ENCODE measurements around the gene TCF12.
"Not testable (repeated sequence)": the region's sequence is repeated elsewhere in the genome, so short reads cannot be mapped to it uniquely, and the experiment has no call there.

Gene TCF12

GRCh38 chr15:57152133-57152532 lies 233.7 kb downstream of the TCF12 start:
- H3K36me3 Mint-ChIP-seq (ENCODE audit: low read depth): peaks cover 48% of the 10 kb centered on the region
- H3K27me3 Mint-ChIP-seq: no peaks in the 10 kb centered on the region
- H3K4me3 Mint-ChIP-seq: no peak overlapping the region
- peak overlapping the region; percentile 6 for H3K27ac Mint-ChIP-seq
- no peak for DNase-seq
- H3K4me1 Mint-ChIP-seq: peaks cover 26% of the 10 kb centered on the region
- peaks cover 17% of the 10 kb centered on the region for H3K9me3 Mint-ChIP-seq
- no peak for ATAC-seq

- Mint-ChIP-seq H3K27me3 (no peaks in the 10 kb centered on the region), H3K36me3 (ENCODE audit: low read depth) (peaks cover 46% of the 10 kb centered on the region), H3K27ac (peak overlapping the region; percentile 6), H3K9me3 (peaks cover 17% of the 10 kb centered on the region), H3K4me3 (no peak overlapping the region), H3K4me1 (peaks cover 20% of the 10 kb centered on the region)
- DNase-seq (no peak), ATAC-seq (no peak)
Measured at GRCh38 chr15:57152666-57153539, 234.5 kb downstream of the TCF12 start.

- Mint-ChIP-seq H3K27me3 (no peaks in the 10 kb centered on the region), H3K4me3 (no peak overlapping the region), H3K27ac (no peak overlapping the region), H3K9me3 (peaks cover 11% of the 10 kb centered on the region), H3K4me1 (peaks cover 22% of the 10 kb centered on the region), H3K36me3 (ENCODE audit: low read depth) (peaks cover 30% of the 10 kb centered on the region)
- ATAC-seq: no peak
- no peak for DNase-seq
Measured at GRCh38 chr15:57156210-57156884, 237.9 kb downstream of the TCF12 start.

- no peak overlapping the region for H3K27ac Mint-ChIP-seq
- H3K27me3 Mint-ChIP-seq: no peaks in the 10 kb centered on the region
- peak; percentile 61 for ATAC-seq
- H3K36me3 Mint-ChIP-seq (ENCODE audit: low read depth): peaks cover 14% of the 10 kb centered on the region
- no peak overlapping the region for H3K4me3 Mint-ChIP-seq
- H3K9me3 Mint-ChIP-seq: no peaks in the 10 kb centered on the region
- DNase-seq: no peak
- H3K4me1 Mint-ChIP-seq: peaks cover 6% of the 10 kb centered on the region
Measured at GRCh38 chr15:57158589-57158988, 240.1 kb downstream of the TCF12 start.

GRCh38 chr15:57158997-57159668 lies 240.7 kb downstream of the TCF12 start:
- no peaks in the 10 kb centered on the region for H3K27me3 Mint-ChIP-seq
- peaks cover 3% of the 10 kb centered on the region for H3K4me1 Mint-ChIP-seq
- peaks cover 17% of the 10 kb centered on the region for H3K36me3 Mint-ChIP-seq (ENCODE audit: low read depth)
- H3K9me3 Mint-ChIP-seq: no peaks in the 10 kb centered on the region
- no peak for DNase-seq
- no peak overlapping the region for H3K4me3 Mint-ChIP-seq
- no peak for ATAC-seq
- no peak overlapping the region for H3K27ac Mint-ChIP-seq

GRCh38 chr15:57159767-57160166 lies 241.3 kb downstream of the TCF12 start:
- peaks cover 18% of the 10 kb centered on the region for H3K36me3 Mint-ChIP-seq (ENCODE audit: low read depth)
- ATAC-seq (no peak), DNase-seq (no peak)
- peaks cover 3% of the 10 kb centered on the region for H3K4me1 Mint-ChIP-seq
- no peaks in the 10 kb centered on the region for H3K9me3 Mint-ChIP-seq
- H3K27ac Mint-ChIP-seq: no peak overlapping the region
- no peak overlapping the region for H3K4me3 Mint-ChIP-seq
- no peaks in the 10 kb centered on the region for H3K27me3 Mint-ChIP-seq

GRCh38 chr15:57160823-57161560 lies 242.5 kb downstream of the TCF12 start:
- peaks cover 16% of the 10 kb centered on the region for H3K36me3 Mint-ChIP-seq (ENCODE audit: low read depth)
- H3K4me1 Mint-ChIP-seq: peaks cover 3% of the 10 kb centered on the region
- DNase-seq (no peak), ATAC-seq (no peak)
- no peaks in the 10 kb centered on the region for H3K27me3 Mint-ChIP-seq
- no peaks in the 10 kb centered on the region for H3K9me3 Mint-ChIP-seq
- H3K27ac Mint-ChIP-seq: no peak overlapping the region
- no peak overlapping the region for H3K4me3 Mint-ChIP-seq

GRCh38 chr15:57164251-57164650 lies 245.8 kb downstream of the TCF12 start:
- H3K9me3 Mint-ChIP-seq, DNase-seq, H3K27me3 Mint-ChIP-seq, H3K4me3 Mint-ChIP-seq, H3K27ac Mint-ChIP-seq, H3K4me1 Mint-ChIP-seq, ATAC-seq: not testable (repeated sequence)
- peaks cover 30% of the 10 kb centered on the region for H3K36me3 Mint-ChIP-seq (ENCODE audit: low read depth)

GRCh38 chr15:57165992-57166391 lies 247.5 kb downstream of the TCF12 start:
- Mint-ChIP-seq H3K4me1 (no peaks in the 10 kb centered on the region), H3K27me3 (no peaks in the 10 kb centered on the region), H3K4me3 (no peak overlapping the region), H3K27ac (no peak overlapping the region), H3K36me3 (ENCODE audit: low read depth) (peaks cover 29% of the 10 kb centered on the region), H3K9me3 (no peaks in the 10 kb centered on the region)
- ATAC-seq (peak; percentile 33), DNase-seq (no peak)

GRCh38 chr15:57167821-57168395 lies 249.5 kb downstream of the TCF12 start:
- H3K4me1 Mint-ChIP-seq: peaks cover 4% of the 10 kb centered on the region
- H3K9me3 Mint-ChIP-seq: no peaks in the 10 kb centered on the region
- DNase-seq: no peak
- H3K27ac Mint-ChIP-seq: no peak overlapping the region
- peaks cover 30% of the 10 kb centered on the region for H3K36me3 Mint-ChIP-seq (ENCODE audit: low read depth)
- ATAC-seq: no peak
- no peaks in the 10 kb centered on the region for H3K27me3 Mint-ChIP-seq
- no peak overlapping the region for H3K4me3 Mint-ChIP-seq

GRCh38 chr15:57169643-57170042 lies 251.2 kb downstream of the TCF12 start:
- H3K9me3 Mint-ChIP-seq: no peaks in the 10 kb centered on the region
- H3K4me3 Mint-ChIP-seq: no peak overlapping the region
- ATAC-seq (no peak), DNase-seq (no peak)
- H3K36me3 Mint-ChIP-seq (ENCODE audit: low read depth): peaks cover 28% of the 10 kb centered on the region
- H3K27me3 Mint-ChIP-seq: no peaks in the 10 kb centered on the region
- H3K27ac Mint-ChIP-seq: no peak overlapping the region
- peaks cover 4% of the 10 kb centered on the region for H3K4me1 Mint-ChIP-seq

- Mint-ChIP-seq H3K27me3 (no peaks in the 10 kb centered on the region), H3K9me3 (no peaks in the 10 kb centered on the region), H3K4me1 (peaks cover 4% of the 10 kb centered on the region), H3K4me3 (no peak overlapping the region), H3K27ac (no peak overlapping the region), H3K36me3 (ENCODE audit: low read depth) (peaks cover 28% of the 10 kb centered on the region)
- DNase-seq (no peak), ATAC-seq (no peak)
Measured at GRCh38 chr15:57171426-57171825, 253.0 kb downstream of the TCF12 start.

GRCh38 chr15:57172925-57173324 lies 254.5 kb downstream of the TCF12 start:
- H3K4me1 Mint-ChIP-seq: peaks cover 4% of the 10 kb centered on the region
- H3K27ac Mint-ChIP-seq: no peak overlapping the region
- H3K27me3 Mint-ChIP-seq: no peaks in the 10 kb centered on the region
- H3K9me3 Mint-ChIP-seq: no peaks in the 10 kb centered on the region
- H3K36me3 Mint-ChIP-seq (ENCODE audit: low read depth): peaks cover 31% of the 10 kb centered on the region
- ATAC-seq: no peak
- H3K4me3 Mint-ChIP-seq: no peak overlapping the region
- DNase-seq: no peak

- H3K36me3 Mint-ChIP-seq (ENCODE audit: low read depth): peaks cover 30% of the 10 kb centered on the region
- H3K4me1 Mint-ChIP-seq: no peaks in the 10 kb centered on the region
- no peak overlapping the region for H3K4me3 Mint-ChIP-seq
- no peaks in the 10 kb centered on the region for H3K27me3 Mint-ChIP-seq
- H3K9me3 Mint-ChIP-seq: peaks cover 11% of the 10 kb centered on the region
- H3K27ac Mint-ChIP-seq: no peak overlapping the region
- DNase-seq: no peak
- ATAC-seq: no peak
Measured at GRCh38 chr15:57183041-57183440, 264.6 kb downstream of the TCF12 start.

Measured in activated naive CD8-positive, alpha-beta T cell treated with anti-CD3 and anti-CD28 coated beads, Interleukin-2, amount 50 U/mL, for 24 hours (primary cell).